K562 (cell line): ENCODE data around the gene SHISA7. TPM values are rescaled to one million over a fixed set of nuclear protein-coding genes. Genes with fewer than 3 reads are reported as not detected.

Source experiments
- ELF1 ChIP-seq: fragments of 200-800 bp; sonication (Bioruptor generic); IDR thresholded peaks from 2 replicates; pipeline ENCODE4 v1.6.1; 2016; ENCODE audit warnings: missing genetic modification characterization, missing compliant biosample characterization
- MYC ChIP-seq, 2 experiments: fragments of 250-450 bp in 1 of 2; sonication (Bioruptor Pico) in 1 of 2; IDR thresholded peaks; 2 replicates each; pipeline versions ENCODE4 v1.5.1 to v1.6.1; 2012 to 2021; ENCODE audit warnings: low read depth in 2 of 2, borderline replicate concordance in 1 of 2, improper control_type of control experiment in 1 of 2, low read length in 1 of 2, mild to moderate bottlenecking in 1 of 2, moderate library complexity in 1 of 2
- SAP30 ChIP-seq: fragments of 200-600 bp; sonication (generic); IDR thresholded peaks from 2 replicates; pipeline ENCODE4 v1.6.1; 2012; ENCODE audit warnings: borderline replicate concordance, low read depth, mild to moderate bottlenecking, moderate library complexity, low read length, control low read depth, inconsistent platforms; ENCODE audit not compliant: insufficient read depth, poor library complexity, severe bottlenecking
- SP2 ChIP-seq: IDR thresholded peaks from 2 replicates; pipeline ENCODE4 v1.6.1; 2011; ENCODE audit warnings: mild to moderate bottlenecking, low read depth, low read length, moderate library complexity; ENCODE audit not compliant: poor library complexity, severe bottlenecking; ENCODE audit errors: extremely low read depth
- TAF1 ChIP-seq: IDR thresholded peaks from 2 replicates; pipeline ENCODE4 v1.6.1; 2011; ENCODE audit warnings: mild to moderate bottlenecking, low read length, moderate library complexity; ENCODE audit not compliant: insufficient read depth, control insufficient read depth, severe bottlenecking; ENCODE audit errors: extremely low read depth
- ZNF76 ChIP-seq: fragments of 250-450 bp; sonication (Bioruptor Pico); IDR thresholded peaks from 2 replicates; pipeline ENCODE4 v1.4.0; 2020; ENCODE audit warnings: mild to moderate bottlenecking, moderate library complexity, borderline replicate concordance
- polyA plus RNA-seq, 8 experiments: library from polyadenylated mRNA; depleted of rRNA in 4 of 8; stranded (reverse) in 5 of 8; unstranded in 3 of 8; fragments of >200 nt; fragmentation: Nextera tagmentation in 2 of 8; fragmentation: Illumina TruSeq in 1 of 8; extraction: Ambion mirVana in 2 of 8; extraction: Trizol in 1 of 8; gene quantifications; 2 replicates each; pipeline versions ENCODE4 v1.2.1 to v1.2.3, GENCODE V29; 2011 to 2014; ENCODE audit warnings: inconsistent platforms in 1 of 8, missing spikeins in 1 of 8
- total RNA-seq, 7 experiments: library from RNA; depleted of rRNA in 6 of 7; stranded (reverse); fragments of >200 nt in 6 of 7; fragmentation: Illumina TruSeq in 2 of 7; extraction: Trizol in 2 of 7; gene quantifications; 2 replicates each; pipeline versions ENCODE4 v1.2.1 to v1.2.3, GENCODE V29; 2011 to 2021; ENCODE audit warnings: low replicate concordance in 1 of 7
- TF ChIP-seq, protein P1 (sequence below): fragments of 450-650 bp; IDR thresholded peaks from 2 replicates; pipeline ENCODE4 v1.6.1; 2016; ENCODE audit warnings: mild to moderate bottlenecking, moderate library complexity
- TF ChIP-seq, protein P2 (sequence below): fragments of 450-650 bp; IDR thresholded peaks from 2 replicates; pipeline ENCODE4 v1.6.1; 2016; ENCODE audit warnings: antibody characterized with exemption
- TF ChIP-seq, protein P3 (sequence below): fragments of 450-650 bp; IDR thresholded peaks from 2 replicates; pipeline ENCODE4 v1.6.1; 2016; ENCODE audit warnings: mild to moderate bottlenecking

The SHISA7 gene
- total and polyA plus RNA-seq, 9 of the 15 experiments (the other 6 are each of a cell fraction or from before 2014, with no cell fraction given): 0.01 to 0.40 (median 0.07) TPM

DNA sequence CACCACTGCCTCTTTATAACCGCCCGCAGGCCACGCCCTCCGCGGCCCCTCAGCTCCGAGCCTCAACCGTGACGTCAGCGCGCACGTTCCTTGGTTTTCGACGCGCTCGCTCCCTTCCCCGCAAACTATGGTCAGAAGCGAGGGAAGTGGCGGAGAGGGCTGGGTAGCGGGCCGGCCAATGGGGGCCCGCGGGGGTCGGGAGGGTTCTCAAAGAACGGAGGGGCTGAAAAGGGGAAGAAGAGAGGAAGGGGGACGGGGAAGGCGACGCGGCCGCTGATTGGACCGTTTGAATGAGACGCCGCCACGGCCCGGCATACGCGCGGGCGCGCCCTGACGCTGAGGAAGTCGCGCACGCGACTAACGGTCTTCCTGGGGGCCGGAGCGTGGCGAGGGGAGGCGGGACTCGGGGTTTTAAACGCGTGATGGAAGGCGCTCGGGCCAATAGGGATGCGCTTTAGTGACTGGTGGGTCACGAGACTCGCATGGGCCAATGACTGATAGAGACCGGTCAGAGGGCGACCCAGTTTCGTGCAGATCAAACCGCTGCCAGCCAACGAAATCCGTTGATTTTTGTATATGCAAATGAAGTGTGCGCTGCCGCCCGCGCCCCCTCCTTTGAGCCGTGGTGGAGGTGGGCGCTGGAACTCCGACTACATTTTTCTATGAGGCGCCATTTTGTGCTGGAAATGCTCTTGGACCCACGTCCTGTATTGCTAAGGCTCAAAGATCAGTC is 35.1 kb downstream of the SHISA7 start (continued):
- TF ChIP-seq, protein P1, sequence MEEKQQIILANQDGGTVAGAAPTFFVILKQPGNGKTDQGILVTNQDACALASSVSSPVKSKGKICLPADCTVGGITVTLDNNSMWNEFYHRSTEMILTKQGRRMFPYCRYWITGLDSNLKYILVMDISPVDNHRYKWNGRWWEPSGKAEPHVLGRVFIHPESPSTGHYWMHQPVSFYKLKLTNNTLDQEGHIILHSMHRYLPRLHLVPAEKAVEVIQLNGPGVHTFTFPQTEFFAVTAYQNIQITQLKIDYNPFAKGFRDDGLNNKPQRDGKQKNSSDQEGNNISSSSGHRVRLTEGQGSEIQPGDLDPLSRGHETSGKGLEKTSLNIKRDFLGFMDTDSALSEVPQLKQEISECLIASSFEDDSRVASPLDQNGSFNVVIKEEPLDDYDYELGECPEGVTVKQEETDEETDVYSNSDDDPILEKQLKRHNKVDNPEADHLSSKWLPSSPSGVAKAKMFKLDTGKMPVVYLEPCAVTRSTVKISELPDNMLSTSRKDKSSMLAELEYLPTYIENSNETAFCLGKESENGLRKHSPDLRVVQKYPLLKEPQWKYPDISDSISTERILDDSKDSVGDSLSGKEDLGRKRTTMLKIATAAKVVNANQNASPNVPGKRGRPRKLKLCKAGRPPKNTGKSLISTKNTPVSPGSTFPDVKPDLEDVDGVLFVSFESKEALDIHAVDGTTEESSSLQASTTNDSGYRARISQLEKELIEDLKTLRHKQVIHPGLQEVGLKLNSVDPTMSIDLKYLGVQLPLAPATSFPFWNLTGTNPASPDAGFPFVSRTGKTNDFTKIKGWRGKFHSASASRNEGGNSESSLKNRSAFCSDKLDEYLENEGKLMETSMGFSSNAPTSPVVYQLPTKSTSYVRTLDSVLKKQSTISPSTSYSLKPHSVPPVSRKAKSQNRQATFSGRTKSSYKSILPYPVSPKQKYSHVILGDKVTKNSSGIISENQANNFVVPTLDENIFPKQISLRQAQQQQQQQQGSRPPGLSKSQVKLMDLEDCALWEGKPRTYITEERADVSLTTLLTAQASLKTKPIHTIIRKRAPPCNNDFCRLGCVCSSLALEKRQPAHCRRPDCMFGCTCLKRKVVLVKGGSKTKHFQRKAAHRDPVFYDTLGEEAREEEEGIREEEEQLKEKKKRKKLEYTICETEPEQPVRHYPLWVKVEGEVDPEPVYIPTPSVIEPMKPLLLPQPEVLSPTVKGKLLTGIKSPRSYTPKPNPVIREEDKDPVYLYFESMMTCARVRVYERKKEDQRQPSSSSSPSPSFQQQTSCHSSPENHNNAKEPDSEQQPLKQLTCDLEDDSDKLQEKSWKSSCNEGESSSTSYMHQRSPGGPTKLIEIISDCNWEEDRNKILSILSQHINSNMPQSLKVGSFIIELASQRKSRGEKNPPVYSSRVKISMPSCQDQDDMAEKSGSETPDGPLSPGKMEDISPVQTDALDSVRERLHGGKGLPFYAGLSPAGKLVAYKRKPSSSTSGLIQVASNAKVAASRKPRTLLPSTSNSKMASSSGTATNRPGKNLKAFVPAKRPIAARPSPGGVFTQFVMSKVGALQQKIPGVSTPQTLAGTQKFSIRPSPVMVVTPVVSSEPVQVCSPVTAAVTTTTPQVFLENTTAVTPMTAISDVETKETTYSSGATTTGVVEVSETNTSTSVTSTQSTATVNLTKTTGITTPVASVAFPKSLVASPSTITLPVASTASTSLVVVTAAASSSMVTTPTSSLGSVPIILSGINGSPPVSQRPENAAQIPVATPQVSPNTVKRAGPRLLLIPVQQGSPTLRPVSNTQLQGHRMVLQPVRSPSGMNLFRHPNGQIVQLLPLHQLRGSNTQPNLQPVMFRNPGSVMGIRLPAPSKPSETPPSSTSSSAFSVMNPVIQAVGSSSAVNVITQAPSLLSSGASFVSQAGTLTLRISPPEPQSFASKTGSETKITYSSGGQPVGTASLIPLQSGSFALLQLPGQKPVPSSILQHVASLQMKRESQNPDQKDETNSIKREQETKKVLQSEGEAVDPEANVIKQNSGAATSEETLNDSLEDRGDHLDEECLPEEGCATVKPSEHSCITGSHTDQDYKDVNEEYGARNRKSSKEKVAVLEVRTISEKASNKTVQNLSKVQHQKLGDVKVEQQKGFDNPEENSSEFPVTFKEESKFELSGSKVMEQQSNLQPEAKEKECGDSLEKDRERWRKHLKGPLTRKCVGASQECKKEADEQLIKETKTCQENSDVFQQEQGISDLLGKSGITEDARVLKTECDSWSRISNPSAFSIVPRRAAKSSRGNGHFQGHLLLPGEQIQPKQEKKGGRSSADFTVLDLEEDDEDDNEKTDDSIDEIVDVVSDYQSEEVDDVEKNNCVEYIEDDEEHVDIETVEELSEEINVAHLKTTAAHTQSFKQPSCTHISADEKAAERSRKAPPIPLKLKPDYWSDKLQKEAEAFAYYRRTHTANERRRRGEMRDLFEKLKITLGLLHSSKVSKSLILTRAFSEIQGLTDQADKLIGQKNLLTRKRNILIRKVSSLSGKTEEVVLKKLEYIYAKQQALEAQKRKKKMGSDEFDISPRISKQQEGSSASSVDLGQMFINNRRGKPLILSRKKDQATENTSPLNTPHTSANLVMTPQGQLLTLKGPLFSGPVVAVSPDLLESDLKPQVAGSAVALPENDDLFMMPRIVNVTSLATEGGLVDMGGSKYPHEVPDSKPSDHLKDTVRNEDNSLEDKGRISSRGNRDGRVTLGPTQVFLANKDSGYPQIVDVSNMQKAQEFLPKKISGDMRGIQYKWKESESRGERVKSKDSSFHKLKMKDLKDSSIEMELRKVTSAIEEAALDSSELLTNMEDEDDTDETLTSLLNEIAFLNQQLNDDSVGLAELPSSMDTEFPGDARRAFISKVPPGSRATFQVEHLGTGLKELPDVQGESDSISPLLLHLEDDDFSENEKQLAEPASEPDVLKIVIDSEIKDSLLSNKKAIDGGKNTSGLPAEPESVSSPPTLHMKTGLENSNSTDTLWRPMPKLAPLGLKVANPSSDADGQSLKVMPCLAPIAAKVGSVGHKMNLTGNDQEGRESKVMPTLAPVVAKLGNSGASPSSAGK: peak; percentile 99
- TF ChIP-seq SP2 (peak; percentile 64), TAF1 (peak; percentile 39), SAP30 (no peak), ELF1 (tag) (peak; percentile 86), MYC (IDR thresholded peaks at IDR 0.05; ENCODE audit: low read depth, low read length) (peak; percentile 99), MYC (CRISPR knock-in tag; IDR thresholded peaks at IDR 0.05; ENCODE audit: borderline replicate concordance, low read depth) (peak; percentile 67; the same call in 1 of the 2 replicates), ZNF76 (CRISPR knock-in tag) (no peak; the same call in 1 of the 2 replicates)
- TF ChIP-seq, protein P2, sequence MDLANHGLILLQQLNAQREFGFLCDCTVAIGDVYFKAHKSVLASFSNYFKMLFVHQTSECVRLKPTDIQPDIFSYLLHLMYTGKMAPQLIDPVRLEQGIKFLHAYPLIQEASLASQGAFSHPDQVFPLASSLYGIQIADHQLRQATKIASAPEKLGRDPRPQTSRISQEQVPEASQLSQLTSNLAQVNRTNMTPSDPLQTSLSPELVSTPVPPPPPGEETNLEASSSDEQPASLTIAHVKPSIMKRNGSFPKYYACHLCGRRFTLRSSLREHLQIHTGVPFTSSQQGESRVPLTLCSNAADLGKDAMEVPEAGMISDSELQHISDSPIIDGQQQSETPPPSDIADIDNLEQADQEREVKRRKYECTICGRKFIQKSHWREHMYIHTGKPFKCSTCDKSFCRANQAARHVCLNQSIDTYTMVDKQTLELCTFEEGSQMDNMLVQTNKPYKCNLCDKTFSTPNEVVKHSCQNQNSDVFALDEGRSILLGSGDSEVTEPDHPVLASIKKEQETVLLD: peak; percentile 98
- TF ChIP-seq, protein P3, sequence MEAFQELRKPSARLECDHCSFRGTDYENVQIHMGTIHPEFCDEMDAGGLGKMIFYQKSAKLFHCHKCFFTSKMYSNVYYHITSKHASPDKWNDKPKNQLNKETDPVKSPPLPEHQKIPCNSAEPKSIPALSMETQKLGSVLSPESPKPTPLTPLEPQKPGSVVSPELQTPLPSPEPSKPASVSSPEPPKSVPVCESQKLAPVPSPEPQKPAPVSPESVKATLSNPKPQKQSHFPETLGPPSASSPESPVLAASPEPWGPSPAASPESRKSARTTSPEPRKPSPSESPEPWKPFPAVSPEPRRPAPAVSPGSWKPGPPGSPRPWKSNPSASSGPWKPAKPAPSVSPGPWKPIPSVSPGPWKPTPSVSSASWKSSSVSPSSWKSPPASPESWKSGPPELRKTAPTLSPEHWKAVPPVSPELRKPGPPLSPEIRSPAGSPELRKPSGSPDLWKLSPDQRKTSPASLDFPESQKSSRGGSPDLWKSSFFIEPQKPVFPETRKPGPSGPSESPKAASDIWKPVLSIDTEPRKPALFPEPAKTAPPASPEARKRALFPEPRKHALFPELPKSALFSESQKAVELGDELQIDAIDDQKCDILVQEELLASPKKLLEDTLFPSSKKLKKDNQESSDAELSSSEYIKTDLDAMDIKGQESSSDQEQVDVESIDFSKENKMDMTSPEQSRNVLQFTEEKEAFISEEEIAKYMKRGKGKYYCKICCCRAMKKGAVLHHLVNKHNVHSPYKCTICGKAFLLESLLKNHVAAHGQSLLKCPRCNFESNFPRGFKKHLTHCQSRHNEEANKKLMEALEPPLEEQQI: peak; percentile 91; the same call in 1 of the 2 replicates
